NCI-H1105 treated with DMSO at 0.1 percent for 48 hours (cell line): ENCODE results near the gene EPPIN.

Source experiments
- DNase-seq: peaks from one replicate; lab custom pipeline; 2025; lab: John Stamatoyannopoulos, UW

The EPPIN gene

DNA sequence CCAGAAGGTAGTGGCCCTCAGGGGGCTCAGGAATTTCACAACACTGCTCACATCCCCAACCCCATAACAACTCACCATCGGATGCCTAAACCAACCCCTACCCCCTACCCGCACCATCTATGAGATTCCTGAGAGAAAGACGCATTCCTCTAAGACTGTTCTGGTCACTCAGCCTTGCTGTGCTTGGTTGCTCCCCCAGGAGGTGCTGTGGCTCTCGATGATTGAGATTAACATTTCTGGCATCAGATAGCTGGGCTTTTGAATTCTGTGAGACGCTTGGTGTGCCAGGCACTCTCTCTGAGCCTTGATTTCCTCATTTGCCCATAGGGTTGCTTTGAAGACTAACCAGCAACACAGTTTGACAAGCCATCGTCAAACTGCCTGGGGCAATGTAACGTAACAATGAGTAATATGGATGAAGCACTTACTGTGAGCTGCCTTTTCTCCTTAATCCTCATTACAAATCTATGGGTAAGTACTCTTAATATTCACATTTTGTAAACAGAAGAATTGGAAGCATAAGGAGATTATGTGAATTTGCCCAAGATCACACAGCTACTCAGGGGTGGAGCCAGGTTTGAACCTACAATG lies 8.9 kb downstream of the EPPIN start:
- DNase-seq = no peak

GRCh38 chr20:45527294-45527693 lies 19.9 kb downstream of the EPPIN start:
- no peak for DNase-seq

GRCh38 chr20:45523821-45524220 lies 23.4 kb downstream of the EPPIN start:
- no peak for DNase-seq

- DNase-seq = no peak
Observed at GRCh38 chr20:45518282-45518681, 28.9 kb downstream of the EPPIN start.

DNA sequence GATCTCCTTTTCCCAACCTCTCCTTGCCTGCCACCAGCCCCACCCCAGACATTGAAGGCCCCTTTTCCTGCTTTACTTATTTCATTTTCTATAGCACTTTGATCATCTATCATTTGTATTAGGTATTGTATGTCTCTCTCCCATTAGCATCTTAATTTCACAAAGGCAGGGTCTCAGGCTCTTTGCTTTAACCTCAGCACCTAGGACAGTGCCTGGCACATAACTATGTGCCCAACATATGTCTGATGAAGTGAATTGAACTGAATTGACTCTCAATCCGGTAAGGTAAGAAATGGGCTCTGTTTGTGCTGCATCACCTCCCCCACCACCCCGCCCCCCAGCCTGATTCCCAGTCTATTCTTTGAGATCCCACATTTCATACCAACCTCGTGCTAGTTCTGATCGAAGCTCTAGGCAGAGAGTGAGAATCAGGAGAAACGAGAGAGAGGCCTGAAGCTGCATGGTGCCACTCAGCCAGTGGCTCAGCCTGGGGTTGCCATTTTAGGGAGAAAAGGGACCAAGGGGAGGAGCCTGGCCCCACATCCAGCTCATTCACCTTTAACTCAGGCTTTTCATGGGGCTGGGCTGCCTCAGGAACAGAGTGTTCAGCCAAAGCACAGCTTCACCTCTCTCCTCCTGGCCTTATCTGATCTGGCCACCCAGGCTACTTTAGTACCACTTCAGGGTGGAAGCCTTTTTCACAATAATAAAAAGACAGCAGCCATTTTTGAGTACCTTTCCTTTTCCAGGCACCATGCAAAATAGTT lies 31.9 kb downstream of the EPPIN start, which contains the start of gene SPINT3:
TSS of gene SPINT3 (minus strand) at position 476 of the 767 bp plus-strand sequence. CDS start at position 462, 14 bp downstream.
- no peak for DNase-seq

DNA sequence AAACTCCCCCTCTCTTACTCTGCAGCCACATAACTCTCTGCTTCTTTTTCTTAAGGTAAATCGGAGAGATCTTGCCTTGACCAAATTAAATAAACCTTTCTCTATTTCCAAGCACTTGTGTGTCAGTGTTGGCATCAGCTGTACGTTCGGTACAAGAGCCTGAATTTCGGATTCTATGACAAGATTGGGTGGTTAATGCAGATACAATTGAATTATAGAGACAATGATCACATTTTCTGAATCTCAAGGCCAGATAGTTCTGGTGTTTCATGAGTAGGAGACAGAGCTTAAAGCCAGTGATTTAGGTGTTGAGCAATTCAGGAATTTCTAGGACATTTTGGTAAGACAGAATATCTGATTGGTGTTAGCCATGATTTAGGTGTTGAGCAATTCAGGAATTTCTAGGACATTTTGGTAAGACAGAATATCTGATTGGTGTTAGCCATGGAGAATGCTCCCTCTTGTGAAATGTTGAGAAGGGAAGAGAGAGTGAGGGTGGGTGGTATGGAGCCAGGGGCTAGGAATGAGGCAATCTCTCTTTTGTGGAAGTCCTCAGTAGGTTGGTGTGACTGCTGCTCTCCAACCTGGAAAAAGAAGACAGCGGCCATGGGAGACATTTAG lies 36.8 kb downstream of the EPPIN start:
- DNase-seq = no peak

GRCh38 chr20:45509091-45509490 lies 38.1 kb downstream of the EPPIN start:
- DNase-seq = no peak

GRCh38 chr20:45508068-45508886 lies 38.9 kb downstream of the EPPIN start:
- DNase-seq = no peak

- no peak for DNase-seq
Observed at GRCh38 chr20:45507011-45507820, 40.0 kb downstream of the EPPIN start.

GRCh38 chr20:45506398-45506797 lies 40.8 kb downstream of the EPPIN start:
- DNase-seq = no peak

DNA sequence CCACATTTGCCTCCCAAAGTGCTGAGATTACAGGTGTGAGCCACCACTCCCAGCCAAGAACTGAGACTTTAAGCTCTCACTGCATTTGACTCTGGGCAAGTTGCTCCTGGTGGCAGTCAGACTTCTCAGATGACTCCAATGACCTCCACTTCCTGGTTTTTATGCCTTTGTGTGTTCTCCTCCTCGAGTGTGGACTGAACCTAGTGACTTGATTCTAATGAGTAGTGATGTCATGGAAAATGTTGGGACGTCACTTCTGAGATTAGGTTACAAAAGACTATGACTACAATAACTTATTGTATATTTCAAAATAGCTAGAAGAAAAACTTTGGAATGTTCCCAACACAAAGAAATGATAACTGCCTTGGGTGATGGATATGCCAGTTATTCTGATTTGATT lies 43.8 kb downstream of the EPPIN start:
- DNase-seq = no peak

DNA sequence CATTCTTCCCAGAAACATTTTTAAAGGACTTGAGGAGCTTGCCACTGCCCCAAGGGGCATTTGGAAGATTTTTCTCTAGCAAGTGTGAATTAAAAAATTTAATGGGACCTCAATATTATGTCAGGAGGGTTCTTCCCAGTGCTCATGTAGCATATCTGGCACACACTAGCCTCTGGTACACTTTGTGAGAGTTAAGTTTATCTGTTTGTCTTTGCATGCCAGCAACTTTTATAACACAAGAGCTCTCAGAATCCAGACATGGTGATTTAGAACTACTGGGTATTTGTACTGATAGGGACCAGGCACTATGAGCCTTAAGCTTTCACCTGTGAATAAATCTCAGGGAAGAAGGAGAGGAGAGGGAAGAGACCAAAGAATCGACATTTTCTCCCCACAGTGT lies 44.6 kb downstream of the EPPIN start:
- DNase-seq = no peak

- DNase-seq = no peak
Observed at GRCh38 chr20:45501600-45501999, 45.6 kb downstream of the EPPIN start.

GRCh38 chr20:45500022-45500421 lies 47.2 kb downstream of the EPPIN start:
- DNase-seq = no peak

- no peak for DNase-seq
Observed at GRCh38 chr20:45497971-45498494, 49.2 kb downstream of the EPPIN start.

DNA sequence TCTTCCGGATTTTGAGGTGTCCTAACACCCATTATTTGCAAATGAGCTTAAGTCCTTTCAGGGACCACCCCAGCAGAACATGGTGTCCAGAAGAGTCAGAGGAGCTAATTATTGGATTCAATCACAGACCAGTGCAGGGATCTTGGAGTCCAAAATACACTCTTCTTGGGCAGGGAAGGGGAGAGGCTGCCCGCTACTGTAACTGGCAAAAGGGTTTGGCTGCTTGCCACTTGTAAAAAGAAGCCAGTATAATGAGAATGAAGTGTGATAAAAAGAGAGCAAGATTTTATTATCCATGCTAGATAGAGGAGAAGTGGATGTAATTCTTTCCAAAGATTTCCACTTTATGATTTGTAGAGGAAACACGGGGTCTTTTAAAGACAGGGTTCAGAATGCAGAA lies 51.0 kb downstream of the EPPIN start:
- no peak for DNase-seq

GRCh38 chr20:45495501-45495941 lies 51.7 kb downstream of the EPPIN start:
- DNase-seq = no peak
